HG02623 (cell line): ENCODE data around the gene CCDC192.
A peak's percentile ranks its signal among the peaks of the same experiment; 100 is the strongest.
"Not testable (repeated sequence)": the region's sequence is repeated elsewhere in the genome, so short reads cannot be mapped to it uniquely, and the experiment has no call there.

Experiments
- ATAC-seq: cut with Tn5 transposase; IDR thresholded peaks from one replicate; pipeline ENCODE4 v1.9.1; 2021; ENCODE audit warnings: moderate library complexity; ENCODE audit not compliant: unreplicated experiment

CCDC192 gene

DNA sequence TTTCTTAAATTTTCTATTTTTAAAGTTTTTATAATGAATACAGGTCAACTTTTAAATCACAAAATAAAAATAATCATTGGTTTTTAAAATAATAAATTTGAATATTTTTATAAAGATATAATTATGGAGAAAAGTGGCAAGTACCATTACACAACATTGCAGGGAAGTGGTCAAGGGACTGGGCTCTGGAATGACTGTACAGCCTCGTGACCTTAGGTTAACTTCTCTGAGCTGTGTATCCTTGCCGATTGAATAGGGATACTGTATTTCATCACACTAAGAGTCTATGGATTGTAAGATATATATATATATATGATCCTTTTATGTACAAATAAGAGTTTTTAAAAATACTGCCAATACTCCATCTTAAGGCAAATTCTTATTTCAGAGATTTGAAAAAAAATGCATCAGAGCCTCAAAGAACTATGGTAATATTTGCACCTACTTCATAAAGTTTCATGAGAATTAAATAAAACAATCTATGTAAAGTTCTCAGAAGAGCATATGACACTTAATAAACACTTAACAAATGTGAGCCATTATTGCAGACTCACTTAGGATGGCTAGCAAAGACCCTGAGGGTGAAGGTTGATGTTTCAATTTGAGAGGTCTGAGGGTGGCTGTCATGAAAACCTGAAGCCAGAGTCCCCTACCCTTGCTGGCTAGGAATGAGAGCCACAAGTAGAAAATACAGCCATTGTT is 136.5 kb downstream of the CCDC192 start:
- peak; percentile 44 for ATAC-seq

DNA sequence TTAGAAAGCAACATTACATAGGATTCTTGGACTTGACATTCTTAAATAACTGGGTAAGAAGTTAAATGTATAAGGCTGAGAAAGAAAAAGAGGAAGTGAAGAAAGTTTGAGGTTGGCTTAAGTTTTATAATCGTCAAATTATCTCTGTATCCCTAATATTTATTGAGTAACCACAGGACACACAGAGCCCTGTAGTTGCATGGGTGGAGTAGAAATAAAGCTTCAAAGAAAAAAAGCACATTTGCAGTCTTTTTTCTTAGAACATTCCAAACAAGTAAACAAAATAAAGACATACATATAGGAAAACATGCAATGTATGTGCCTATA is 137.0 kb downstream of the CCDC192 start:
- ATAC-seq: peak; percentile 54

DNA sequence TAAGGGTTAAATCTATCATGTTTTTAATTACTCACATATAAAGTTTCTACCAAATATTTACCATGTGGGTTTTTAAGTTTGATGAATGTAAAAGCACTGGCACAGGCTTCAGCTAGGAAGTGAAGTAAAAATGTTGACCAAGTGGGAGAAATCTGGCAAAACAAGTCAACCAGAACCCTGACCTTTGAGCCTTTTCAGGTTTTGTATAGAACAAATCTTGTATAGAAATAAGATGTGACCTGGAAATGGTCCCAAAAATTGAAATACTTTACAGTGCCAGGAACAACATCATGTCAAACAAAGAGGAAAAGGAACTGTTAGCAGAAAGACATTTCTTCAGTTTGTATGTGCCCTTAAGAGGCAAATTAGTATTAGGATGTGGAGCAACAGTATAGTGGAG is 137.6 kb downstream of the CCDC192 start:
- ATAC-seq: no peak

DNA sequence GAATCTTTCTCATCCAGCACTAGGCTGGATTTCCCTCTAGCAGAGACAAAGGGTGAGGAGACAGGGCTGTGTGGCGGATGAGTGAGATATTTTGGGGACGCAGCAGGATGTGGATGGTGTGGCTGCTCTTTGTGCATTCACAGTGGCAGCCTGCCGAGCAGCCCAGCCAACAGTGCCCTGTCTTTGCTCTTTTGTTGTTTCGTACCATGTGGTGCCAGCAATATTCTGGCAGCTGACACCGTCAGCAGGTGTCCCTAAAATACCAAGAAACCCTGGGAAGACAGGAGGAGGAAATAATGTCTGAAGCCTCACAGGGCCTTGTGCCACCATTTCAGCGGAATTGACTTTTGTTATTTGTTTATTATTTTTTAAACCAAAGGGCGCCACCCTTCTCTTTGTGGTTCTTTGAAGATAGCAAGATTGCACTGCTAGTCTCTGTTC is 141.4 kb downstream of the CCDC192 start:
- no peak for ATAC-seq

DNA sequence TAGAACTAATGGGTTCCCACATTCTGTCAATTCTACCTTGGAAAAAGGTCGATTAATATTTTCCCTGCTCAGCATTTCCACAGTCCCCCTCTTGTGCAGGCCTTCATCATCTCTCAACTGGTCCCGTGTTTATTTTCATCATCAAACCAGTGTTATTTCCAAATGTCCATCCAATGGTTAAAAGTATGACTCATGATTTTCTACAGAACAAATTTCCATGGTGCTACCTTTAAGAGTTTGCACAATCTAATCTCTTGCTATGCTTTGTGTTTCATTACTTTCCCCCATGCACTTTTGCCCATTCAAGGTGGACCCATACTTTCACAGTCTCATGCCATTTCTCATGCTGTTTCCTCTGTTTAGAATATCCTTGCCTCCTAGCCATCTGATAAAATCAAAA is 143.7 kb downstream of the CCDC192 start:
- ATAC-seq: no peak

DNA sequence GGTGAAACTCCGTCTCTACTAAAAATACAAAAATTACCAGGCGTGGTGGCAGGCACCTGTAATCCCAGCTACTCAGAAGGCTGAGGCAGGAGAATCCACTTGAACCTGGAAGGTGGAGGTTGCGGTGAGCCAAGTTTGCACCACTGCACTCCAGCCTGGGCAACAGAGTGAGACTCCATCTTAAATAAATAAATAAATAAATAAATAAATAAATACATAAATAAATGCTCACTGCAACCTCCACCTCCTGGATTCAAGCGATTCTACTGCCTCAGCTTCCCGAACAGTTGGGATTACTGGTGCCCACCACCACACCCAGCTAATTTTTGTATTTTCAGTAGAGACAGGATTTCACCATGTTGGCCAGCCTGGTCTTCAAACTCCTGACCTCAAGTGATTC is 144.4 kb downstream of the CCDC192 start:
- ATAC-seq: not testable (repeated sequence)

DNA sequence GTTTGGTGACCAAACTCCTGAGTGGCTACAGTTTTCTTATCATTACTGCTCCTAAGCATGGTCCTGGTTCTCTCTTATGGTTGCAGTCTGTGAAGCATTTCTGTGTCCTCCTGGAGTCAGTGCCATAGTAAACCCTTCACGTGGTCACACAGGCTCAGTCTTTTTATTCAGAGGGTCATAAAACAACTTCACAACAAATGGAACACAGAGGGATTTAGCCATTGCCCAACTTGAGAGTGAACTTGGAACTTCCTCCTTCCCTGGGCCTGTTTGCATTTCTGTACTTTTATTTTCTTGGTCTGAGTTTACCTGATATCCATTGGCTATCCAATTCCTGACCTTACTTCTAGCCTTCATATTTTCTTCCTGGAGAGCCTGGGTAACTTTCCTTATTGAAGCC is 144.9 kb downstream of the CCDC192 start:
- no peak for ATAC-seq

DNA sequence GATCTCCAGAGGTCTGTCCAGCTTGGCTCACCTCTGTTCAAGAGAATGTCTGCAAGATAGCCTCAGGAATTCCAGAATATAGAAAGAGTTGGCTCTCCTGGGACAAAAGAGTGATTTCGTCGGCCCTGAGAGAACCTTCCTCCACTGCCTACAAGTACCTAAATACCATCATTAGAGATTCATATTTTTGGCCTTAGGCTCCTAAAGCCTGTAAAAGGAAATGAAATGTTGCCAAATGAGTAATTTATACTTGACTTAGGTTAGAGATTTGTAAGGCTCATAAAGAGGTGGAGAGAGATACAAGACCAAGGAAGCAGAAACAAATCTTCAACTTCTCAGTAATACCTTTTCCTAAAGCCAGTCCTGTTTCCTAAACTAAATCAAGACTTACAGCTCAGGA is 146.2 kb downstream of the CCDC192 start:
- no peak for ATAC-seq

DNA sequence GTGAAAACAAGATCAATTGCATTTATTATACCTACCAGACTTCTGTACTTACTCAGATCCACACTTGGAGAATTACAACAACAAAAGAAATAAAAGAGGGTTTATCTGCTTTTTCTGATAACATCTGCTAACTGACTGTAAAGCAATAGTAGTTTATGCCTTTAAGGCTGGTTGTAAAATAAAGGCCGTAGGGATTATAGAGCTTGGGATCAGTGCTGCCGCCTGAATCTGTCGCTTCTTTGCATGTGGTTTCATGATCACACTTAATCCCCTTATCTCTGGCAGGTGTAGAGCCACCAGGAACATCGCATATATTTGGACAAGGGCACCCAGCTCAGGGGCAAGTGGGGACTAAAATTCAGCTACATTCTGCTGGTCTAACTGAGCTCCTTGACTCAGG is 146.7 kb downstream of the CCDC192 start:
- ATAC-seq: no peak

DNA sequence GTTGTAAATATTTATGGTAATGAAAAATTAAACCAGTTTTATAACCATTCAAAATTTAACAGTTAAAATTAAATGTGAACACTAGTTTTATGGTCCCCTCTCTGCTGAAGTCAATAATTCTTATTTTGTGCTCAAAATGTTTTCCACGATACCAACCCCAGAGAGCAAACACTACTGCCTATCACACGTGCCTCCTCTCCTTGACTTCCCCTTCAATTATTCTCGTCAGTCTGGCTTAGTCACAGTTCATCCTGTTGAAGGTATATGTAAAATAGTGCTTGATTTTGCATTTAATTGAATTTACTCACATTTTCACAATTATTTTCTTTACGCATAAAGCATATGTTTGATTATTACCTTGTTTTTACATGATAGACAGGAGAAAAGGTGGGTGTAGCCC is 148.8 kb downstream of the CCDC192 start:
- ATAC-seq: no peak

DNA sequence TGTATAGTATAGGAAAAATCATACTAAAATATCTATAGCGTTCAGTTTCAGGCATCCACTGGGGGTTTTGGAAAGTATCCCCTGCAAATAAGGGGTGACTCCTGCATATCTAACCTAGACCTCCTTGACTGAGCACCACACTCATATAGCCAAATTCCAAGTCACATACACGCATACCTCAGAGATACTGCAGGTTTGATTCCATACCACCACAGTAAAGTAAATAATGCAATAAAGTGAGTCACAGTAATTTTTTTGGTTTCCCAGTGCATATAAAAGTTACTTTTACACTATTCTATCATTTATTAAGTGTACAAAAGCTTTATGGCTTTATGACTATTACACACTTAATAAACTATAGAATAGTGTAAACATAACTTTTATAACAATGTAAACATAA is 151.3 kb downstream of the CCDC192 start:
- ATAC-seq: no peak

DNA sequence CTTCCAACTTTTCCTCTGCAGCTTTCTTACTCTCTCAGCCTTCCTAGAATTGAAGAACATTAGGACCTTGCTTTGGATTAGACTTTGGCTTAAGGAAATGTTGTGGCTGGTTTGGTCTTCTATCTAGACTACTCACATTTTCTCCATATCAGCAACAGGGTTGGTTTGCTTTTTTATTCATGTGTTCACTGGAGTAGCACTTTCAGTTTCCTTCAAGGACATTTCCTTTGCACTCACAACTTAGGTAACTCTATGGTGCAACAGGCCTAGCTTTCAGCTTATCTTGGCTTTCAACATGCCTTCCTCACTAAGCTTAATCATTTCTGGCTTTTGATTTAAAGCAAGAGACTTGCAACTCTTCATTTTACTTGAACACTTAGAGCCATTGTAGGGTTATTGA is 153.1 kb downstream of the CCDC192 start:
- ATAC-seq: peak; percentile 63

DNA sequence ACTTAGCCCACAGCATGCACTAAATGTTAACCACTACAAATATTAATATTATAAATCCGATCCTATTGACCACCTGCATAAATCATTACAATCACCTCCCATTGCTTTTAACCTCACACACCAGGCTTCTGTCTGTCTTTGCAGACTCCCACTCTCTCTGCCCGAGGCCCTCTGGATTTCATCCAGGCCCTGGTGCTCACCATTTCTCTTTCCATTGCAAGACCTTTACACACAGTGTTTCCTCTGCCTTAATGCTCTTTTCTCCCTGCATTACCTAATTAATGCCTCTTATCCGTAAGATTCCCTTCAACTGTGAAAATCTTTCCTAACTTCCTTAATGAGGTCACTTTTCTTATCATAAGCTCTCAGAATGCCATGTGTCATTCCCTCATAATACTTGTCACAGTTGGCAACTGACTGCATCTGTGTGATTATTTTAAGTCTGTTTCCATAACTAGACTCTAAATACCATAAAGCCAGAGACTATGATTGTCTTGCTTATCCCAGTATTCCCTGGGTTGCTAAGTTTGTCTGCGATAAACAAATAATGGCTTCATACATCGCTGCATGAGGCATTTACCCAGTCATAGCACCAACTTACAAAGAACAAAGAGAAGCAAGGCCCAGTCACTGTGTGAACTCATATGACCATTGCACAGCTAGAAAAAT is 155.1 kb downstream of the CCDC192 start:
- no peak for ATAC-seq

DNA sequence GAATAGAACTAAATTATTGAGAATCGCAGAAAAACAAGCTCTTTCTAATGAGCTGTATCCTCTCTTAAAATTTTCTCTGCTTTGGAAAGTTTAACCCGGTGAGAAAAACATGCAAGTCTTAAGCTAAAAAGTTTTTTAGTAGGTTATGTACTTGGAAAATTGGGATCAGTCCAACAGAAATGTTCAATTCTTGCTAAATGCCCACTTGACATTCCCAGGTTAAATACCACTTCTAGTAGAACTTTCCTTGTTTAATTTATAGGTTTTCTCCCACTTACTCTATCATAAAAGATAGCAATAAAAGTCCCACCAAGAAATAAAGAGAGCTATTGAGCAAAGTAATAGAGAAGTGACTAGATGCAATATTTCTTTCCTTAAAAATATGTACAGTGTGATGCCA is 157.1 kb downstream of the CCDC192 start:
- ATAC-seq: no peak

DNA sequence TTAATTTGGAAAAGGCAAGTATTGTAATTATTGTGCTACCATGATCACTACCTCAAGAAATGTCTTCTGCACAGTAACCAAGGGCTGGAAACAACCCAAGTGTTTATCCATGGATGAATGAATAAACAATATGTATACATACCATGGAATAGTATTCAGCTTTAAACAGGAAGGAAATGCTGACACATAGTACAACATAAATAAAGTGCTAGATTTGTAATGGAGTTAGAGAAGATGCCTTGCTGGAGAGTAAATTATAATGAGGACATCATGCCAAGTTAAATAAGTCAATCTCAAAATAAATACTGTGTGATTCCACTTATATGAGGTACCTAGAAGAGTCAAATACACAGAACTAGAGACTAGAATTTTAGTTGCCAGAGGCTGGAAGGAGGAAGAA is 160.0 kb downstream of the CCDC192 start:
- ATAC-seq: no peak

DNA sequence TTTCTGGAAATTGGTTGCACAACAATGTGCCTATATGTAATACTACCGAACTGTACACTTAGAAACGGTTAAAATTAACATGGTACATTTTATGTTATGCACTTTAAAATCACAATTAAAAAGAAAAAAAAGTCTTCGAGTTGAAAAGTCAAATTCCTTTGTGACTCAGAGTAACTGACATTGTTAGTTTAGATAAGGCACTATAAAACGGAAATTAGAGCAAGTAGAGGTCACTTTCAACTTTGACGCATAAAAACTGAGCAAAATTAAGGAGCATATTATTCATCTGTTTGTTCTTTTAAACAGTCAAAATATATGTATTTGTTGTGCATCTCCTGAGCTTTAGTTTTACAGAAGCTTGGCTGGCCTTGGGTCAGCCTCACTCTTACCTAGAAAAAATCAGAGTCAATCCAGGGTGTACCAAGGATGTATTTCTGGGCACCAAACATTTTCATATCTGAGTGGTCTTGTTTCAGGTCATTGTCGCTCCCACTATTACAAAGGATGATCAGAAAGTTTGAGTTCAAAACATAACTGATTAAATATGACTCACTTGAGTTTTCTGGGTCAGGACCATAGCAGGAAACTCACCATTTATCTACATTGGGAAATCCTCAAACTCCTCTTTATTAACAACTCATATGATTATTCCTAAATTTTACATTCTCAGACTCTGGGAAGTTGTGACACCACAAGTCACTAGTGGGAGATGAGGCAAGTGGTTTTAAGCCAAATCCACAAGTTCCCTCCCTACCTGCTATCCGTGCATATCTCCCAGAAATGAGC is 160.6 kb downstream of the CCDC192 start:
- no peak for ATAC-seq

DNA sequence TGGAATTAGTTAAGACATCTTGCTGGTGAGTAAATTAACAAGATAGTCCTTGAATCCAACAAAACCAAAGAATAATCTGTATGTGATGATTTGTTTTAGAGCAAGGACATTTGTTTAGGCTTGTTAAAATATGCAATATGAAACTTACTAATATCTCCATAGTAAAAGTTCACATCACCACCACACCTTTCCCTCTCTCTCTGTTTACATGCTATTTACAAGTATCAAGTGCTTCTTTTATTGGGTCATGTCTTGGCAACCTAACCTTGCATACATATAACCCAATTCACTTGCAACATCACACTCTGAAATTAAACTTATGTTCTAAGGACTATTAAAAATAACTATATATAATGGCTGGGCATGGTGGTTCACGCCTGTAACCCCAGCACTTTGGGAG is 161.3 kb downstream of the CCDC192 start:
- ATAC-seq: no peak

DNA sequence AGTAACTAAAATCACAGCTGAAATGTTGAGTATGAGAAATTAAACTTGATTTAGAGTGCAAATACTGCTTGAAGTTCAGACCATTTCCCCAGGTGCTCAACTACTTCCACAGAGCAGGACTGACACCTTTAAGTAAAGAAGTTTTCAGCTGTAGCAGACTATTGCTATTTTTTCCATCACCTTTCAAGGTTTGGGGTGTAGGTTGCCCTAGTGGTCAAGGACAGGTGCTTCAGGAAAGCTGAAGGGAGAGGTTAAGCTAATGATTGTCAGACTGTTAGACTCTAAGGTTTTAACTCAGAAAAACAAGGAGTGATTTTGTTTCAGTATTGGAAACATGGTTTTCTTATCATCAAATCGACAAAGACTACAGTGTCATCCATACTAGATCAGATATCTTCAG is 162.1 kb downstream of the CCDC192 start:
- ATAC-seq: no peak

DNA sequence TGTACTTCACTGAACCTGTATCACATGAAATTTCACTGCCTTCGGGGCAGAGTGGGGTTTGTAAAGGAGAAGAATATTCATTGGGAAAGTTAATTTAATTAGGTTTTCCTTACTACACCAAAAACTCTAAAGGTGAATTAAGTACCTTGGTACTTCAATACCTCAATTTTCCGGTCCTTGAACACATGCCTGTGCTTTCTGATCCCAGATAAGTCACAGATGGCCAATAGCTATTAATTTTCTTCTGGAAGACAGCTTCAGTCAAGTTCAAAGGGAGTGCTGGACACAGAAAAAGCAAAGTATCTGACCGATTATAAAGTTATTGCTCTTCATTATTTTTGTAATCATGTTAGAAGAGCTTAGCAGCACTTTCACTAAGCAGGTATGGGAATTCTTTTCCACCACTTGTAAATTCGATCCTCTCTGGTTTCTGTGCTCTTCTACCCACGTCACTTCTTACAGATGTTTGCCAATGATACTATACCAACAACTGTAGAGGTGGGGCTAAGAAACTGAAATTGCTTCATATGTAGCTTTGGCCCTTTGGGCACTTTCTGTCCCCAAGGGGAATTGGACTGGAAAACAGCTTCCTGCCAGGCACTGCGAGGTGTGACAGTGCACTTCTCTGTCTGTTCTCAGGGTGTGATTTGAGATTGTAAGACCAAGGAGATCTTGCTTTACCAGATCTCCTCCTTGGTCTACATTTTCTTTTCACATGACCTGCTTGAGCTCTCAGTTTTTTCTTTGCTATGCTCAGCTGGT is 164.0 kb downstream of the CCDC192 start:
- ATAC-seq: peak; percentile 43

DNA sequence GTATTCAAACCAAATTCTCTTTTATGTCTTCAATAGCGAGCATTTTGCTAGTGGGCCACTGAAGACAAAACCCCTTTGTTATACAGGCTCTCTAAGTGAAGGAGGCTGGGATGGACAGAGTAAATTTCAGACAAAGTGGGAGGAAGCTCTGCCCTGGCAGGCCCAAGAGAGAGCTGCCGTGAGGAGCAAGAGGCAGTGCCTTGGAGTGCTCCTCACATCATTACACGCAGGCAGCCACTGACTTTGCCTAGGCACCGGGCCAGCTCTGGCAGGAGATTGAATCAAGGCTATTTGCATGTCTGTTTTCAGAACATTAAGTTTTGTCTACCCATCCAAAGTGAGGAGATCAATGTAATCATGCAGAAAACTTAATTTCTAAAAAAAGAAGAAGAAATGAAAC is 167.7 kb downstream of the CCDC192 start:
- ATAC-seq: peak; percentile 44

DNA sequence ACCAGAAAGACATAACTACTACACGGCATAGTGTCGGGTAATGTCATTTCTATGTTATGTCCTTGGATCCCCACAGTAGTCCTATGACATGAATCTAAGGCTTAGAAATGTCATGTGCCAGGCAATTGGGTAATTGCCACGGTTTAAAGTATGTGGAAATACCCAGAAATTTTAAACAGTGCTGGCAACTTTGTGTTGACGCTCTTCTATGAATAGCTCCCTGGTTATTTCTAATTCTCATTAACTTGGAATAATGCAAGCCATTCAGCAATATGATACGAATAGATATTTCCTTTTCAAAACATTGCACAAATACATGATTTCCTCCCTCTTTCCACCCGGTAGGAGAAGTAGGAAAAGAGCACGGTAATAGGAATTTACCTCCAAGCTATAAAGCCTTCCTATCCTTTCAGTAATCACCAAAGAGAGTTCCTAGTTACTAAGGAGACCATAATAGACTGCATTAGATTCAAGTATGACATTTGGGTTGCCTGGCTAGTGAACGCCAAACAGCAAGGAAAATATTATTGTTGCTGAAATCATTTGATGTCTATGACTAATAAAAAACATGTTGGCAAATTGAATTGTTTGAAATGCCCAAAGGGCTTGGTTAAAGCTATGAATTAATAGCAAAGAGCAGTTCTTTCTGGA is 168.4 kb downstream of the CCDC192 start:
- no peak for ATAC-seq
